ENCODE measurements around the gene SETBP1. TPM values are rescaled to one million over a fixed set of nuclear protein-coding genes. Genes with fewer than 3 reads are reported as not detected.

Gene SETBP1
- total and polyA plus RNA-seq, 2 of the 13 experiments (the other 11 are each of a cell fraction or from before 2014, with no cell fraction given), result 0.18 to 0.65 TPM

DNA sequence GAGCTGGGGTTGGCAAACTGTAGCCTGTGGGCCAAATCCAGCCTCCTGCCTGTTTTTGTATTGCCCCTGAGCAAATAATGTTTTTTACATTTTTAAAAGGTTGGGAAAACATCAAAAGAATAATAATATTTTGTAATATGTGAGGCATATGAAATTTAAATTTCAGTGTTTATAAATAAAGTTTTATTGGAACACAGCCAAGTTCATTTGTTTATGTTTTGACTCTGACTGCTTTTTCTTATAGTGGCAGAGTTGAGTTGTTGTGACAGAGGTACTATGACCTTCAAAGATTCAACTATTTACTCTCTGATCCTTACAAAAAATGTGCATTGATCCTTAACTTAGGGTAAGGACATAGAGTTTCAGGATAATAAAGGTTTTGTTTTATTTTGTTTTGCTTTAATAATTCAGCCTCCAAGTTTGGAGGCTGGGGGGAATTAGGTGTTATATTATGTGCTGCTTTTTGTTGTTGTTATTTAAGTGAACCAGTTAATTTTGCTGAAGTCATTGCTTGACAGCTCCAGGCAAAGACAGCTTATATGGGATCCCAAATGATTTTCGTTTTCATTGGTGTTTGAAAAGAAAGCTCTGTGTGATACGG, 24.5 kb downstream of the SETBP1 start:
- Histone ChIP-seq H3K36me3 (replicated peaks in 1 of 2; ENCODE audit: control insufficient read depth in 1 of 2, insufficient read depth in 2 of 2, low read length in 2 of 2) (no peaks in the 10 kb centered on the region), H3K4me3 (replicated peaks in 1 of 3; ENCODE audit: insufficient read depth in 1 of 3, low read depth in 2 of 3, low read length in 3 of 3) (no peak overlapping the region), H3K4me1 (ENCODE audit: insufficient read depth, low read length) (no peaks in the 10 kb centered on the region), H2AFZ (ENCODE audit: low read length) (no peak overlapping the region), H3K4me2 (ENCODE audit: low read depth, low read length) (no peak overlapping the region), H3K27me3 (ENCODE audit: control insufficient read depth in 1 of 2, insufficient read depth in 2 of 2, low read length in 2 of 2) (0 out of 5 replicates have a peak, but pooled peaks cover 0 to 2% of the 10 kb centered on the region in 2 experiments), H3K27ac (ENCODE audit: extremely low read length, insufficient read depth, low read length) (no peak overlapping the region), H3K9ac (ENCODE audit: insufficient read depth, low read depth, low read length) (no peak overlapping the region), H3K79me2 (ENCODE audit: insufficient read depth, low read length) (no peaks in the 10 kb centered on the region), H4K20me1 (ENCODE audit: insufficient read depth, low read length) (no peaks in the 10 kb centered on the region), H3K9me3 (ENCODE audit: low read length) (no peaks in the 10 kb centered on the region)
- TF ChIP-seq, protein P1, sequence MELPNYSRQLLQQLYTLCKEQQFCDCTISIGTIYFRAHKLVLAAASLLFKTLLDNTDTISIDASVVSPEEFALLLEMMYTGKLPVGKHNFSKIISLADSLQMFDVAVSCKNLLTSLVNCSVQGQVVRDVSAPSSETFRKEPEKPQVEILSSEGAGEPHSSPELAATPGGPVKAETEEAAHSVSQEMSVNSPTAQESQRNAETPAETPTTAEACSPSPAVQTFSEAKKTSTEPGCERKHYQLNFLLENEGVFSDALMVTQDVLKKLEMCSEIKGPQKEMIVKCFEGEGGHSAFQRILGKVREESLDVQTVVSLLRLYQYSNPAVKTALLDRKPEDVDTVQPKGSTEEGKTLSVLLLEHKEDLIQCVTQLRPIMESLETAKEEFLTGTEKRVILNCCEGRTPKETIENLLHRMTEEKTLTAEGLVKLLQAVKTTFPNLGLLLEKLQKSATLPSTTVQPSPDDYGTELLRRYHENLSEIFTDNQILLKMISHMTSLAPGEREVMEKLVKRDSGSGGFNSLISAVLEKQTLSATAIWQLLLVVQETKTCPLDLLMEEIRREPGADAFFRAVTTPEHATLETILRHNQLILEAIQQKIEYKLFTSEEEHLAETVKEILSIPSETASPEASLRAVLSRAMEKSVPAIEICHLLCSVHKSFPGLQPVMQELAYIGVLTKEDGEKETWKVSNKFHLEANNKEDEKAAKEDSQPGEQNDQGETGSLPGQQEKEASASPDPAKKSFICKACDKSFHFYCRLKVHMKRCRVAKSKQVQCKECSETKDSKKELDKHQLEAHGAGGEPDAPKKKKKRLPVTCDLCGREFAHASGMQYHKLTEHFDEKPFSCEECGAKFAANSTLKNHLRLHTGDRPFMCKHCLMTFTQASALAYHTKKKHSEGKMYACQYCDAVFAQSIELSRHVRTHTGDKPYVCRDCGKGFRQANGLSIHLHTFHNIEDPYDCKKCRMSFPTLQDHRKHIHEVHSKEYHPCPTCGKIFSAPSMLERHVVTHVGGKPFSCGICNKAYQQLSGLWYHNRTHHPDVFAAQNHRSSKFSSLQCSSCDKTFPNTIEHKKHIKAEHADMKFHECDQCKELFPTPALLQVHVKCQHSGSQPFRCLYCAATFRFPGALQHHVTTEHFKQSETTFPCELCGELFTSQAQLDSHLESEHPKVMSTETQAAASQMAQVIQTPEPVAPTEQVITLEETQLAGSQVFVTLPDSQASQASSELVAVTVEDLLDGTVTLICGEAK (IDR thresholded peaks at IDR 0.05), result peak; percentile 39; the same call in 1 of the 2 replicates
- TF ChIP-seq, protein P1 (CRISPR knock-in tag; IDR thresholded peaks at IDR 0.05), result no peak
- no peak for TF ChIP-seq ADNP (CRISPR knock-in tag; IDR thresholded peaks at IDR 0.05)
- TF ChIP-seq ZNF510 (CRISPR knock-in tag; IDR thresholded peaks at IDR 0.05; ENCODE audit: low read depth), result no peak
- TF ChIP-seq TP53 (CRISPR knock-in tag; conservative IDR thresholded peaks at IDR 0.05), result no peak
- TF ChIP-seq, protein P2, sequence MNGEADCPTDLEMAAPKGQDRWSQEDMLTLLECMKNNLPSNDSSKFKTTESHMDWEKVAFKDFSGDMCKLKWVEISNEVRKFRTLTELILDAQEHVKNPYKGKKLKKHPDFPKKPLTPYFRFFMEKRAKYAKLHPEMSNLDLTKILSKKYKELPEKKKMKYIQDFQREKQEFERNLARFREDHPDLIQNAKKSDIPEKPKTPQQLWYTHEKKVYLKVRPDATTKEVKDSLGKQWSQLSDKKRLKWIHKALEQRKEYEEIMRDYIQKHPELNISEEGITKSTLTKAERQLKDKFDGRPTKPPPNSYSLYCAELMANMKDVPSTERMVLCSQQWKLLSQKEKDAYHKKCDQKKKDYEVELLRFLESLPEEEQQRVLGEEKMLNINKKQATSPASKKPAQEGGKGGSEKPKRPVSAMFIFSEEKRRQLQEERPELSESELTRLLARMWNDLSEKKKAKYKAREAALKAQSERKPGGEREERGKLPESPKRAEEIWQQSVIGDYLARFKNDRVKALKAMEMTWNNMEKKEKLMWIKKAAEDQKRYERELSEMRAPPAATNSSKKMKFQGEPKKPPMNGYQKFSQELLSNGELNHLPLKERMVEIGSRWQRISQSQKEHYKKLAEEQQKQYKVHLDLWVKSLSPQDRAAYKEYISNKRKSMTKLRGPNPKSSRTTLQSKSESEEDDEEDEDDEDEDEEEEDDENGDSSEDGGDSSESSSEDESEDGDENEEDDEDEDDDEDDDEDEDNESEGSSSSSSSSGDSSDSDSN (CRISPR knock-in tag; IDR thresholded peaks at IDR 0.05), result no peak
- TF ChIP-seq RORA (CRISPR knock-in tag; IDR thresholded peaks at IDR 0.05), result no peak
- TF ChIP-seq ZNF292 (CRISPR knock-in tag; IDR thresholded peaks at IDR 0.05; ENCODE audit: borderline replicate concordance, low read depth), result no peak
- TF ChIP-seq TBP (CRISPR knock-in tag; IDR thresholded peaks at IDR 0.05), result no peak
- 65% methylated on average over 2 of the region's 2 CpGs for WGBS (ENCODE audit: low lambda C conversion rate)
- DNase-seq (ENCODE audit: low spot score) (no peak), ATAC-seq (no peak), FAIRE-seq (no peak)
- intact Hi-C loops (cut with micrococcal nuclease; ENCODE audit: unreplicated experiment), result no loop called here
- CTCF ChIA-PET (ENCODE audit: low intra/inter-chr PET ratio, low total read pairs), result no interaction called here
- POLR2A ChIA-PET, result no interaction called here
- no TSS peak for BruUV-seq (replicated peaks)
- in situ Hi-C loops (cut with HindIII; ENCODE audit: extremely low pct_ligation_motif_present, low pct_unique_long_range_greater_than_20kb), result no loop called here
